ENCODE measurements around the gene DGKK.

DGKK gene

DNA sequence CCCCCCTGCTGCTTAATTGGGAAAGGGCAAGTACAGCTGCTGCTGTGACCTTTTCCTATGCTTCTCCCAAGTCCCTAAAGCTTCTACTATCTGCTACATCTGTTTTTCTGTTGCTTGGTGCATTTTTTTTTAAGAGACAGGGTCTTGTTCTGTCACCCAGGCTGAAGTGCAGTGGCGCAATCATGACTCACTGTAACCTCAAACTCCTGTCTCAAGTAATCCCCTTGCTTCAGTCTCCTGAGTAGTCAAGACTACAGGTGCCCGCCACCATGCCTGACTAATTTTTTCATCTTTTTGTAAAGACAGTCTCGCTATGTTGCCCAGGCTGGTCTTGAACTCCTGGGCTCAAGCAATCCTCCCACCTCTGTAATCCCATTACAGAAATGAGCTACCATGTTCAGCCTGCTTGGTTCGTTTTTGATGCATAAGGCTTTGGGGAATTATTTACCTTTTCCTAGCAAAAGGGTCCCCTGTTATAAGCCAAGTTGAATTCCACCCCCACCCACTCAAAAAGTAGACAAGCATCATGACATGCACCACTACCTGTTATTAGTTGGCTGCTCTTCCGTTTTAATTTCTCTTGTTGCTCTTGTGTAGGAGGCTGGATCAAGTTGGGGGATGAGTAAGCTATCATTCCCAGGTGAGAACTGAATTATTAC is 39.6 kb downstream of the DGKK start:
- H3K4me3 ChIP-seq (ENCODE audit: low read depth, low read length), result no peak overlapping the region
- no peak for TF ChIP-seq CTCF (IDR thresholded peaks at IDR 0.05; ENCODE audit: low read depth, low read length)

DNA sequence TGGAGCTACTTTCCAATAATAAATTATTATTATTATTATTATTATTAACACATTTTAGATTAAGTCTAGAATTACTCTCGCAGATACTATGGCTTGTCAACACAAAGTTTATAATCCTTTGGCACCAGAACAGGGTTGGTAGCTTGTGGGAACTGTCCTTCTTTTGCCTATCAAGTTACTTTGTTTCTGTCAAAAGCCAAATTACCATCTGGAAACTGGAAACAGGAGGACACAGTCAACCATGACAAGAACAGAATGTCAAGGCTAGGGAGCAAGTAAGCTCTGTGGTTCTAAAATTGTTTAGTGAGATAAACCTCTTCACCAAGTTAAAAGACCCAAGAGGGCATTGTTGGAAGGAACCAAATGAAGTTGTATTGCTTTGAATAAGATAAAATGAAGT is 42.5 kb downstream of the DGKK start:
- no peak for TF ChIP-seq CTCF (IDR thresholded peaks at IDR 0.05; ENCODE audit: low read depth, low read length)
- no peak overlapping the region for H3K4me3 ChIP-seq (ENCODE audit: low read depth, low read length)

DNA sequence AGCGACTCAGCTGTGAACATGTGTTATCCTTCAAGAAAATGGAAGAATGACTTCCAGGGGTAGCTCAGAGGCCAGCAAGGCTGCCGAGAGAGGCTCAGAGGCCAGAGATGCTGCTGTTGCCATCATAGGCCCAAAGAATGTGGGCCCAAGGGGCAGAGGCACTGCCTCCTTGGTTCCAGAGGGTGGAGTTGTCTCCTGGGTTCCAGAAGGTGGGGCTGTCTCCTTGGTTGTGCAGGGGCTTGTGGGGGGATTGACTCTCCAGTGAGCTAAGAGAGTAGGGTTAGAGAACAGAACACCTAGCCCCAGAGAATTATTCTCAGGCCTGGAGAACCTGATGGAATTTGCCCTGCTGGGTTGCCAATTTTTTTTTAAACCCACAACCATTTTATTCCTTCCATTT is 62.6 kb downstream of the DGKK start:
- no peak for TF ChIP-seq CTCF (IDR thresholded peaks at IDR 0.05; ENCODE audit: low read depth, low read length)
- no peak overlapping the region for H3K4me3 ChIP-seq (ENCODE audit: low read depth, low read length)

GRCh38 chrX:50403903-50404302 is 66.7 kb downstream of the DGKK start:
- no peak for TF ChIP-seq CTCF (IDR thresholded peaks at IDR 0.05; ENCODE audit: low read depth, low read length)
- H3K4me3 ChIP-seq (ENCODE audit: low read depth, low read length), result no peak overlapping the region

DNA sequence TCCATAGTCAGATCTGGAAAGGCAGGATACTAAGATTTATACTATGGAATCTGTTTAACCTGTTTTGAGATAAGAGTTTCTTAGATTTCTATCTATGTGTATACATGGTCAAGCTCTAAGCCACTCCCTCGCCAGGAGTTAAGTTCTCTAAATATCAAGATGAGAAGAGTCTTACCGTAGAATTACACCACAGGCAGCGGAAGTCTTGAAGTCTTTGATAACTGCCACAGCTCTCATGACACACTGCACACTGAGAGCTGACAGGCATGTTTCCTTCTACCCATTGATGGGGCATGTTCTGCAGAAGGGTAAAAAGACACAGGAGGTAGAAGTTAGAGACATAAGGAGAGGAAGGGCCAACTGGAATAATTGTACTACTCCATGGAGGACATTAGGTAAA is 67.7 kb downstream of the DGKK start:
- H3K4me3 ChIP-seq (ENCODE audit: low read depth, low read length), result no peak overlapping the region
- no peak for TF ChIP-seq CTCF (IDR thresholded peaks at IDR 0.05; ENCODE audit: low read depth, low read length)

GRCh38 chrX:50393902-50394301 is 76.7 kb downstream of the DGKK start:
- H3K4me3 ChIP-seq (ENCODE audit: low read depth, low read length), result no peak overlapping the region
- TF ChIP-seq CTCF (IDR thresholded peaks at IDR 0.05; ENCODE audit: low read depth, low read length), result no peak

GRCh38 chrX:50386520-50386919 is 84.1 kb downstream of the DGKK start:
- no peak for TF ChIP-seq CTCF (IDR thresholded peaks at IDR 0.05; ENCODE audit: low read depth, low read length)
- H3K4me3 ChIP-seq (ENCODE audit: low read depth, low read length), result no peak overlapping the region
